Measurements from ENCODE around the gene KPNA5. TPM values are rescaled to one million over a fixed set of nuclear protein-coding genes. Genes with fewer than 3 reads are reported as not detected.

Gene KPNA5
- total and polyA plus RNA-seq, 2 donors, result 7.3 to 23.6 TPM

DNA sequence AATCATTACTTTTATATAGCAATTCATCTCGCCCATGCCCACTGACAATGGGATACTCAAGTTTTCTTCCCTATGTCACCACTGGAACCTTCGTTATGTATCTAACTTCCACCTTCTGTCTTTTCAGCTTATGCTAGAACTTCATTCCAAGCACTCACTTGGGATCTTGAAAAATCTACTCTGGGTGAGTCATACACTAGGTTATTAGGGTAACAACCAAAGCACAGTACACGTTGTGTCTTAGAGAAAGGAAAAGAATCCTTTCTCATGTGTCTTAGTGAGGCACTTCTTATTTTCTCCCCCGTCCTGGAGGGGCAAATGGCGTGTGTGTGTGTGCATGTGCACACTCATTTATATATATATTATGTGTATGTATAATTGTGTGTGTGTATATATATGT, 102.8 kb downstream of the KPNA5 start:
- no peaks in the 10 kb centered on the region for H3K9me3 ChIP-seq (ENCODE audit: control insufficient read depth in 2 of 2, insufficient read depth in 1 of 2, low read length in 1 of 2)
- WGBS, result 88% methylated on average over 5 of the region's 5 CpGs
- no peaks in the 10 kb centered on the region for H3K27me3 ChIP-seq (ENCODE audit: control insufficient read depth in 2 of 2, insufficient read depth in 1 of 2, low read length in 1 of 2)
- H3K27ac ChIP-seq (ENCODE audit: low read depth in 1 of 2, low read length in 1 of 2), result no peak overlapping the region
- H3K4me1 ChIP-seq (ENCODE audit: control insufficient read depth in 2 of 2, insufficient read depth in 2 of 2, low read length in 2 of 2), result no peaks in the 10 kb centered on the region
- H3K4me3 ChIP-seq (ENCODE audit: low read length in 2 of 2), result no peak overlapping the region
- DNase-seq (ENCODE audit: low read depth in 6 of 9, low spot score in 9 of 9), result no peak
- no peaks in the 10 kb centered on the region for H3K36me3 ChIP-seq (ENCODE audit: control insufficient read depth in 2 of 2, insufficient read depth in 2 of 2, low read length in 1 of 2)

Other genes with a start within 250 kb of the KPNA5 start
- 43.4 TPM for gene CALHM6, start 219.8 kb upstream of the KPNA5 start, total RNA-seq
- 45.3 TPM for gene CALHM6, start 219.8 kb upstream of the KPNA5 start, polyA plus RNA-seq
- 0.33 TPM for gene CALHM5, start 169.6 kb upstream of the KPNA5 start, total RNA-seq
- gene CALHM5, start 169.6 kb upstream of the KPNA5 start, polyA plus RNA-seq, result 0.62 TPM
- gene TRAPPC3L, start 135.5 kb upstream of the KPNA5 start, total RNA-seq, result 0.14 TPM
- 0.18 TPM for gene TRAPPC3L, start 135.5 kb upstream of the KPNA5 start, polyA plus RNA-seq
- gene CALHM4, start 127.5 kb upstream of the KPNA5 start, total RNA-seq, result not detected
- 0.14 TPM for gene CALHM4, start 127.5 kb upstream of the KPNA5 start, polyA plus RNA-seq
- gene RWDD1, start 109.7 kb upstream of the KPNA5 start, total RNA-seq, result 67.0 TPM
- gene RWDD1, start 109.7 kb upstream of the KPNA5 start, polyA plus RNA-seq, result 90.6 TPM
- 0.38 TPM for gene RSPH4A, start 64.7 kb upstream of the KPNA5 start, total RNA-seq
- 0.89 TPM for gene RSPH4A, start 64.7 kb upstream of the KPNA5 start, polyA plus RNA-seq
- 21.3 TPM for gene ZUP1, start 12.4 kb upstream of the KPNA5 start, total RNA-seq
- 24.3 TPM for gene ZUP1, start 12.4 kb upstream of the KPNA5 start, polyA plus RNA-seq
- gene FAM162B, start 84.5 kb downstream of the KPNA5 start, total RNA-seq, result 2.5 TPM
- 1.9 TPM for gene FAM162B, start 84.5 kb downstream of the KPNA5 start, polyA plus RNA-seq
- gene GPRC6A, start 147.9 kb downstream of the KPNA5 start, total RNA-seq, result 0.05 TPM
- 0.02 TPM for gene GPRC6A, start 147.9 kb downstream of the KPNA5 start, polyA plus RNA-seq
- gene RFX6, start 196.0 kb downstream of the KPNA5 start, total RNA-seq, result not detected
- 0.05 TPM for gene RFX6, start 196.0 kb downstream of the KPNA5 start, polyA plus RNA-seq

Data from thymus (tissue), 11 donors.